DMS 273 (cell line): ENCODE measurements around the gene SNCAIP.

Source experiments
- DNase-seq: peaks from one replicate; lab custom pipeline; 2025; ENCODE audit not compliant: unreplicated experiment; lab: John Stamatoyannopoulos, UW

Gene SNCAIP

GRCh38 chr5:122311961-122312590, at the start of gene SNCAIP:
TSS of gene SNCAIP (plus strand) at chr5:122312237. CDS start at chr5:122391135, 78,898 bp downstream.
- peak; percentile 72 for DNase-seq

- DNase-seq, result no peak
Observed at GRCh38 chr5:122263352-122264030, 48.5 kb upstream of the SNCAIP start.

GRCh38 chr5:122264610-122265009, 47.4 kb upstream of the SNCAIP start:
- DNase-seq, result no peak

GRCh38 chr5:122267185-122267584, 44.9 kb upstream of the SNCAIP start:
- DNase-seq, result no peak

GRCh38 chr5:122273696-122274095, 38.3 kb upstream of the SNCAIP start:
- DNase-seq, result no peak

- no peak for DNase-seq
Observed at GRCh38 chr5:122283592-122283991, 28.4 kb upstream of the SNCAIP start.

GRCh38 chr5:122286541-122286940, 25.5 kb upstream of the SNCAIP start:
- DNase-seq, result no peak

GRCh38 chr5:122287101-122287500, 24.9 kb upstream of the SNCAIP start:
- no peak for DNase-seq

GRCh38 chr5:122291000-122291901, 20.8 kb upstream of the SNCAIP start:
- DNase-seq, result peak; percentile 15

GRCh38 chr5:122292332-122292731, 19.7 kb upstream of the SNCAIP start:
- no peak for DNase-seq

- peak; percentile 34 for DNase-seq
Observed at GRCh38 chr5:122295138-122295537, 16.9 kb upstream of the SNCAIP start.

GRCh38 chr5:122296871-122297270, 15.2 kb upstream of the SNCAIP start:
- no peak for DNase-seq

GRCh38 chr5:122297587-122298298, 14.3 kb upstream of the SNCAIP start:
- DNase-seq, result no peak

- peak; percentile 14 for DNase-seq
Observed at GRCh38 chr5:122300374-122300773, 11.7 kb upstream of the SNCAIP start.

- no peak for DNase-seq
Observed at GRCh38 chr5:122301016-122301415, 11.0 kb upstream of the SNCAIP start.

- no peak for DNase-seq
Observed at GRCh38 chr5:122304471-122305215, 7.4 kb upstream of the SNCAIP start.

GRCh38 chr5:122306461-122306860, 5.6 kb upstream of the SNCAIP start:
- DNase-seq, result no peak

- DNase-seq, result no peak
Observed at GRCh38 chr5:122310889-122311288, 1.1 kb upstream of the SNCAIP start.

GRCh38 chr5:122311497-122311960, 508 bp upstream of the SNCAIP start:
- DNase-seq, result peak; percentile 51
